GM21737 (cell line): ENCODE data around the gene WASHC3.

Experiments used
- ATAC-seq: cut with Tn5 transposase; IDR thresholded peaks from one replicate; pipeline ENCODE4 v1.9.1; 2021; ENCODE audit warnings: mild to moderate bottlenecking, moderate library complexity; ENCODE audit not compliant: unreplicated experiment

WASHC3 gene

DNA sequence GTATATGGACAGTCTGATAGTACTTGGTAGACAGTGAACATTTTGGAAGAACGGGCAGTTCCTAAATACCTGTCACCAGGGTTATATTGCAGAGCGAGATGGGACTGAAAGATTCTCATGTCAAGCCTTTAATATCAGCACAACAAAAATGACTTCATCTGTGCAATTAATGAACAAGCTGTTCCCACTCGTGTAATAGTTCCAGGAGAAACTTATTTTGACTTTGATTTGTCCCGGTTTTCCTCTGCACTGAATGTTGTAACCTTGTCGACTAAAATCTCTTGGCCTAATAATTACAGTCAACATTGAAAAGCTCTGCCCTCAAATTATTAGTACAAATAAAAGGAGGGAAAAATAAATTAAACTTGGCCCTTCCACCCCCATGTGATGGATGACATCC is 79.5 kb downstream of the WASHC3 start:
- no peak for ATAC-seq

DNA sequence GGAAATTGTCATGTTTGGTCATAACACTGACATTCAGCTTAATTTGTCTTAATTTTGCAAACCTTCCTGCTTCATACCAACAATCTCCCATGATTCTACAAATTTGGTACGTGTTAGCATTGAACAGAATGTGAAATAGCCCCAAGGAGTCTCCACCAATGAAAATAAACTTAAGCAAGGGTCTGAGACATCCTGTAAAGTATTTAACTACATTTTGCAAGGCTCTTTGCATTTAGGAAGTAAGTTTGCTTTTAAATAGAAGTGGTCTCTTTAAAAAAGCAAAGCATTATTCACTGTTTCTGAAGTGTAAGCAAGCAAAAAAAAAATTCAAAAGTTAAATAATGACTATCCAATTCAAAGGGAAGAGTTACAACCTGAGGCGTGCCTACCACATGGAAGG is 79.9 kb downstream of the WASHC3 start:
- no peak for ATAC-seq

DNA sequence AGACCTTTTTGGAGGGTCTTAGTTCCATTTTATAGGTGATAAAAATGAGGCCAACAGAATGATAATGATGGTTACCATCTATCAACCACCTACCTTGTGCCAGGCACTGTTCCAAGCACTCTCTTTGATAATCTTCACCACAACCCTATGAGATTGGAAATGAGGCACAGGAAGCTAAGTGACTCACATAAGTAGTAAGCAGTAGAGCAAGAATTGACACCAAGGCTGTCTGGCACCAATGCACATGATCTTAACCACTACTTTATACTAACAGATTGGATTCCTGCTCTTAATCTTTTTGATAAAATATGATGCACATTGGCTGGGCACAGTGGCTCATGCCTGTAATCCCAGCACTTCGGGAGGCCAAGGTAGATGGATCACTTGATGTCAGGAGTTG is 93.0 kb downstream of the WASHC3 start:
- no peak for ATAC-seq

DNA sequence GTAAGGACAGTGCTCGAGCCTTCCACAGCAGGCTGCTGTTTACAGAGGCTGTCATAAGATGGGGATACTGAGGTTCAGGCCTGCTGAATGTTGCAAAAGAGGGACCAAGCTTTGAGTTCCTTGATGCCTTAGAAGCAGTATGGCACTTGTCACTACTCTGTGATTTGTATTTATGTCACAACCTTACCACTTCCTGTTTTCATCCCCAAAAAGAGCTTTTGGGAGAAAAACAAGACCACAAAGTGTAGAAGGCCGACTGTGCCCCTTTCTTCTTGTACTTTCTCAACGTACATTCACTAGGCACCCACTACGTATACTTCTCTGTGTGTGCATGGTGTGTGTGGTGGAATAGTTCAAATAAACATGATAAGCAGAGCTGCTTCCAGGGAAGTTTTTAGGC is 94.3 kb downstream of the WASHC3 start:
- ATAC-seq: no peak

DNA sequence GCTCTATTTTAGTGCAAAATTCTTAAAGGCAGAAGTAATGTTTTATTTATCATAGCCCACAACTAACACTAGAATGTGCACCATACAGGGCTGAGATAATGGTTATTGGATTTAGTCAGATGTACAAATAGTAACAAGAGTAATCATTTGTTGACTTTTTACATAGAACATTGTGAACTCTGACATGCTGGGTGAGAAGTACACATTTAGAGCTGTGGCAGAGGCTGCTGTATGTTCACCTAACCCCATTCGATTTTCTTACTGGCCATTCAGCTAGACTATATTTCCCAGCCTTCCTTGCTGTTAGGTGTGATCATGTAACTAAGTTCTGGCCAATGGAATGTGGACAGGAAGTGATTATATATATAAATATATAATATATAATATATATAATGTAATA is 95.3 kb downstream of the WASHC3 start:
- no peak for ATAC-seq

DNA sequence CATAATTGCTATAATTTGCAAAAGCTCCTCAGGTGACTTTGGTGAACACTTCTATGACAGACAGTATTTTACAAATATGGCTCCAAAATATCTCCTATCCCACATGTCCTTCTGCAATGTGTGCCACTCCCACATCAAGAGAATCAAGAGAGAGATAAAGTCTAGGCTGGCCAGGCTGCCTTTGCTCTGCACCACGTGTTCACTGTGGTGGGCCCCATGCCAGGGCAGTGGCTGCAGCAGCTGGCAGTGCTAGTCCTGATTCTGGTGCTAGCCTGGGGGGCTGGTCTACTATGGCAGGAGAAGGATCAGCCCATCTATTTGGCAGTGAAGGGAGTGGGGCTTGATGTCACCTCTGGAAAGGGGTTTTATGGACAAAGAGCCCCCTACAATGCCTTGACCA is 98.1 kb downstream of the WASHC3 start:
- no peak for ATAC-seq
